Neural progenitor cell (in vitro differentiated cells): ENCODE results near the gene N4BP2. TPM values are rescaled to one million over a fixed set of nuclear protein-coding genes. Genes with fewer than 3 reads are reported as not detected.

Experiments
- DNase-seq: peaks from one replicate; pipeline ENCODE4 v3.0.0-alpha.2; 2016; ENCODE audit warnings: low spot score
- H2AFZ ChIP-seq: fragments of 200-600 bp; sonication (generic); replicated peaks from 2 replicates; pipeline ENCODE4 v1.6.1; 2016; ENCODE audit warnings: antibody characterized with exemption
- H3F3A ChIP-seq: fragments of 200-600 bp; sonication (generic); 2 replicates; pipeline ENCODE4 v1.6.1; 2016; ENCODE audit warnings: antibody characterized with exemption, low read depth
- H3K27ac ChIP-seq: fragments of 200-600 bp; sonication (generic); 2 replicates; pipeline ENCODE4 v1.5.1; 2016; ENCODE audit warnings: mild to moderate bottlenecking
- H3K27me3 ChIP-seq: fragments of 200-600 bp; sonication (generic); 2 replicates; pipeline ENCODE4 v1.6.1; 2016; ENCODE audit warnings: mild to moderate bottlenecking, moderate library complexity
- H3K36me3 ChIP-seq: fragments of 200-600 bp; sonication (generic); 2 replicates; pipeline ENCODE4 v1.5.1; 2016
- H3K4me1 ChIP-seq: fragments of 200-600 bp; sonication (generic); 2 replicates; pipeline ENCODE4 v1.6.1; 2016; ENCODE audit warnings: mixed run types
- H3K4me2 ChIP-seq: fragments of 200-600 bp; sonication (generic); 2 replicates; pipeline ENCODE4 v1.6.1; 2016
- H3K4me3 ChIP-seq: fragments of 200-600 bp; sonication (generic); 2 replicates; pipeline ENCODE4 v1.5.1; 2016
- H3K79me2 ChIP-seq: fragments of 200-600 bp; sonication (generic); 2 replicates; pipeline ENCODE4 v1.6.1; 2016; ENCODE audit warnings: low read depth
- H3K9ac ChIP-seq: fragments of 200-600 bp; sonication (generic); 2 replicates; pipeline ENCODE4 v1.6.1; 2016
- H3K9me3 ChIP-seq: fragments of 200-600 bp; sonication (generic); 2 replicates; pipeline ENCODE4 v1.5.1; 2016; ENCODE audit warnings: low read depth
- H4K20me1 ChIP-seq: fragments of 200-600 bp; sonication (generic); 2 replicates; pipeline ENCODE4 v1.6.1; 2016; ENCODE audit warnings: low read depth
- H3K27ac Mint-ChIP-seq: 3 replicates; pipeline ENCODE4 v1.8.0; 2021; ENCODE audit warnings: mixed read lengths
- H3K27me3 Mint-ChIP-seq: 2 replicates; pipeline ENCODE4 v1.8.0; 2022; ENCODE audit warnings: low read depth, mild to moderate bottlenecking, inconsistent platforms, moderate library complexity, mixed read lengths; ENCODE audit not compliant: insufficient read depth
- H3K36me3 Mint-ChIP-seq: 3 replicates; pipeline ENCODE4 v1.8.0; 2021; ENCODE audit warnings: mixed read lengths
- H3K4me1 Mint-ChIP-seq: 3 replicates; pipeline ENCODE4 v1.8.0; 2021; ENCODE audit warnings: mixed read lengths
- H3K4me3 Mint-ChIP-seq: 3 replicates; pipeline ENCODE4 v1.8.0; 2021; ENCODE audit warnings: mild to moderate bottlenecking, moderate library complexity, mixed read lengths
- H3K9me3 Mint-ChIP-seq: 3 replicates; pipeline ENCODE4 v1.8.0; 2020; ENCODE audit warnings: mixed read lengths
- CTCF ChIP-seq: fragments of 200-600 bp; sonication (generic); IDR thresholded peaks from 2 replicates; pipeline ENCODE4 v1.5.1; 2017; ENCODE audit warnings: antibody characterized with exemption, mild to moderate bottlenecking
- EZH2 ChIP-seq: fragments of 200-600 bp; sonication (generic); IDR thresholded peaks from 2 replicates; pipeline ENCODE4 v1.6.1; 2017; ENCODE audit warnings: antibody characterized with exemption, mild to moderate bottlenecking, moderate library complexity
- EZH2phosphoT487 ChIP-seq: fragments of 200-600 bp; sonication (generic); IDR thresholded peaks from 2 replicates; pipeline ENCODE4 v1.6.1; 2017; ENCODE audit warnings: antibody characterized with exemption
- total RNA-seq: library from RNA; depleted of rRNA; stranded (reverse); fragments of >200 nt; gene quantifications from 2 replicates; pipeline ENCODE4 v1.2.3, GENCODE V29; 2015; ENCODE audit warnings: low replicate concordance

The N4BP2 gene
- total RNA-seq, 1 donor from 2014 or later = 80.9 TPM

DNA sequence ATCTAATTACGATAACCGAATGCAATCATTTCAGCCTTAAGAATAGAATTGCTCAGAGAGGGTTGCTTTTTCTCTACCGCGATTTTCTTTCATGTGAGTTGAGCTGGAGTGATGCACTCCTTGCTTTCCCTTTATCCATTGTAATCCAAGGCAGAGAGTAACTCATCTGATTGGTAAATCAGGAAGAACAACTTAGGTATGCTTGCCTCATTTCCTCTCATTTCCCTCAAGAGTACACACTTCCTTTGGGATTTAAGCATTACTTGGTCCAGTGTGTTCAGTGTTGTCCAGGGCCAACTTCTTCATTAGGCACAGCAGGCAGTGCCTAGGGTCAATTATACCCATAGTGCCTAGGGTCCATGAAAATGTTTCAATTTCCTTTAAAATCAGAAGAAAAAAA is 15.7 kb upstream of the N4BP2 start:
- Histone ChIP-seq H3K4me3 (no peak overlapping the region), H3K9ac (no peak overlapping the region), H3K27me3 (no peaks in the 10 kb centered on the region), H3K9me3 (no peaks in the 10 kb centered on the region), H4K20me1 (no peaks in the 10 kb centered on the region), H3K4me2 (no peak overlapping the region), H3K79me2 (no peaks in the 10 kb centered on the region), H3K4me1 (no peaks in the 10 kb centered on the region), H3K36me3 (no peaks in the 10 kb centered on the region), H3F3A (no peaks in the 10 kb centered on the region), H2AFZ (peak overlapping the region; percentile 37), H3K27ac (no peak overlapping the region)
- H3K36me3 Mint-ChIP-seq = no peaks in the 10 kb centered on the region
- no peak for DNase-seq
- no peak for TF ChIP-seq CTCF
- no peaks in the 10 kb centered on the region for H3K27me3 Mint-ChIP-seq
- H3K4me1 Mint-ChIP-seq = peaks cover 4% of the 10 kb centered on the region
- H3K9me3 Mint-ChIP-seq = no peaks in the 10 kb centered on the region
- H3K27ac Mint-ChIP-seq = no peak overlapping the region
- H3K4me3 Mint-ChIP-seq = no peak overlapping the region

- no peaks in the 10 kb centered on the region for H3K4me1 ChIP-seq
- no peak for DNase-seq
- Mint-ChIP-seq H3K36me3 (no peaks in the 10 kb centered on the region), H3K9me3 (no peaks in the 10 kb centered on the region), H3K27ac (no peak overlapping the region), H3K4me1 (peaks cover 4% of the 10 kb centered on the region), H3K27me3 (no peaks in the 10 kb centered on the region), H3K4me3 (no peak overlapping the region)
- no peaks in the 10 kb centered on the region for H3K79me2 ChIP-seq
- H2AFZ ChIP-seq = no peak overlapping the region
- TF ChIP-seq CTCF (no peak), EZH2 (no peak), EZH2phosphoT487 (no peak)
- H3F3A ChIP-seq = no peaks in the 10 kb centered on the region
- H3K36me3 ChIP-seq = no peaks in the 10 kb centered on the region
- H3K9me3 ChIP-seq = no peaks in the 10 kb centered on the region
- no peaks in the 10 kb centered on the region for H3K27me3 ChIP-seq
- H3K4me3 ChIP-seq = no peak overlapping the region
- no peak overlapping the region for H3K27ac ChIP-seq
- H3K4me2 ChIP-seq = no peak overlapping the region
- no peaks in the 10 kb centered on the region for H4K20me1 ChIP-seq
- no peak overlapping the region for H3K9ac ChIP-seq
These were observed 12.9 kb upstream of the N4BP2 start for GRCh38 chr4:40043786-40044185.

DNA sequence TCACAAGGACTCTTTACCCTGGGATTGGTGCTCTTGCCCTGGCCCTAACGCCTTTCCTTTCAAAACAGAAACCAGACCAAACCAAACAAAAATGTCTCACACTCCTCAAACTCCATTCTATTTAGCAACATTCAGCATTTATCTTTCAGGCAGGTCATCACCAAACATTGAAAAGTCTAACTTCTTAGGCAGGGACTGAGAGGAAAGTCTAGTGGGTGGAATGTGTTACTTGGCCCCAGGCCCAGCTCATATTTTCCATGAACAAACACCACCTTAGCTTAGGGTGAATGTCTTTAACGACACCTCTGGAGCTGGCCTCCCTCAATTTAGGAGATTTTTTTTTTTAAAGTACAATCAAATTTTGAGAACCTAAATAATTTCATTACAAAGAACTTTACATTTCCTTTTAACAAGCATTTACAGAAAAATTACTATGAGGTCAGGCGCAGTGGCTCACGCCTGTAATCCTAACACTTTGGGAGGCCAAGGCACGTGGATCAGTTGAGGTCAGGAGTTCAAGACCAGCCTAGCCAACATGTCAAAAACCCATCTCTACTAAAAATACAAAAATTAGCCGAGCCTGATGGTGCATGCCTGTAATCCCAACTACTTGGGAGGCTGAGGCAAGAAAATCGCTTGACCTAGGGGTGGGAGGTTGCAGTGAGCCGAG is 10.2 kb upstream of the N4BP2 start:
- no peaks in the 10 kb centered on the region for H3K27me3 Mint-ChIP-seq
- no peak overlapping the region for H3K9ac ChIP-seq
- H3K4me1 Mint-ChIP-seq = no peaks in the 10 kb centered on the region
- H3K4me2 ChIP-seq = no peak overlapping the region
- H3K9me3 ChIP-seq = no peaks in the 10 kb centered on the region
- H3K27me3 ChIP-seq = no peaks in the 10 kb centered on the region
- no peaks in the 10 kb centered on the region for H4K20me1 ChIP-seq
- H3F3A ChIP-seq = no peaks in the 10 kb centered on the region
- H2AFZ ChIP-seq = no peak overlapping the region
- H3K79me2 ChIP-seq = no peaks in the 10 kb centered on the region
- H3K9me3 Mint-ChIP-seq = no peaks in the 10 kb centered on the region
- H3K4me3 ChIP-seq = no peak overlapping the region
- TF ChIP-seq EZH2phosphoT487 = no peak
- no peak for TF ChIP-seq CTCF
- no peak for TF ChIP-seq EZH2
- H3K27ac Mint-ChIP-seq = no peak overlapping the region
- H3K27ac ChIP-seq = no peak overlapping the region
- no peaks in the 10 kb centered on the region for H3K4me1 ChIP-seq
- H3K4me3 Mint-ChIP-seq = no peak overlapping the region
- H3K36me3 ChIP-seq = no peaks in the 10 kb centered on the region
- H3K36me3 Mint-ChIP-seq = no peaks in the 10 kb centered on the region
- no peak for DNase-seq
